Measurements from ENCODE around the gene ARHGAP25.

- TF ChIP-seq POLR2A (IDR thresholded peaks at IDR 0.05; ENCODE audit: low read depth, low read length) (no peak), CTCF (conservative IDR thresholded peaks at IDR 0.05; ENCODE audit: low read depth, low read length) (no peak), CHD1 (IDR thresholded peaks at IDR 0.05; ENCODE audit: low read depth, low read length) (no peak), SMC3 (IDR thresholded peaks at IDR 0.05; ENCODE audit: low read depth, low read length) (no peak), BHLHE40 (IDR thresholded peaks at IDR 0.05; ENCODE audit: low read depth, low read length) (no peak), MXI1 (IDR thresholded peaks at IDR 0.05; ENCODE audit: borderline replicate concordance, low read depth, low read length) (no peak)
- TF ChIP-seq, protein P1, sequence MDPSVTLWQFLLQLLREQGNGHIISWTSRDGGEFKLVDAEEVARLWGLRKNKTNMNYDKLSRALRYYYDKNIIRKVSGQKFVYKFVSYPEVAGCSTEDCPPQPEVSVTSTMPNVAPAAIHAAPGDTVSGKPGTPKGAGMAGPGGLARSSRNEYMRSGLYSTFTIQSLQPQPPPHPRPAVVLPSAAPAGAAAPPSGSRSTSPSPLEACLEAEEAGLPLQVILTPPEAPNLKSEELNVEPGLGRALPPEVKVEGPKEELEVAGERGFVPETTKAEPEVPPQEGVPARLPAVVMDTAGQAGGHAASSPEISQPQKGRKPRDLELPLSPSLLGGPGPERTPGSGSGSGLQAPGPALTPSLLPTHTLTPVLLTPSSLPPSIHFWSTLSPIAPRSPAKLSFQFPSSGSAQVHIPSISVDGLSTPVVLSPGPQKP (IDR thresholded peaks at IDR 0.05; ENCODE audit: borderline replicate concordance, low read depth, low read length) = no peak
These were observed 11.8 kb downstream of the ARHGAP25 start for GRCh38 chr2:68746408-68746807.
